ENCODE data around the gene PRR5L.

PRR5L gene

DNA sequence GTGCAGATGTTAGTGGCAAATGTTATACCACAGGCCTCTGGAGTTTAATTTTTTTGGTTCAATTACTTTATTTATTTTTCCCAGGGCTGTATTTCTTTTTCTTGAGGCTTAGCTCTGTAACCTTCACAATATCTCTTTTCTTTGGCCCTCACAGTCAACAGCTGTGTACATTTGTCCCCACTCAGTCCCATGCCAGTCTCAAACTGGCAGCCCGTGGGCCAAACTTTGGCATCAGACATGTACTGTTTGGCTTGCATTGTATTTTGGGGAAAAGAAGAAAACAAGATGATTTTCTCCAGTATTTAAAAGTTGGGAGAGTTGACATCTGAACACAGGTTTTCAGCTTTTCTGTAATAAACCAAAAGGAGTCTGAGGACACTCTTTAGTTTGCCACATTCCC, 87.1 kb downstream of the PRR5L start:
- H3K4me1 ChIP-seq (ENCODE audit: control insufficient read depth in 1 of 2, insufficient read depth in 2 of 2, low read length in 2 of 2) = peaks cover 2 to 3% of the 10 kb centered on the region in 2 donors
- H3K4me3 ChIP-seq (ENCODE audit: low read depth in 1 of 2, low read length in 2 of 2) = no peak overlapping the region
- no peaks in the 10 kb centered on the region for H3K27me3 ChIP-seq (ENCODE audit: low read depth, low read length)
- peaks cover 0 to 5% of the 10 kb centered on the region in 2 donors for H3K36me3 ChIP-seq (ENCODE audit: control insufficient read depth in 1 of 2, insufficient read depth in 2 of 2, low read length in 2 of 2)
- H3K27ac ChIP-seq (ENCODE audit: low read length) = no peak overlapping the region
- H3K9me3 ChIP-seq (ENCODE audit: control insufficient read depth in 1 of 2, low read length in 2 of 2) = no peaks in the 10 kb centered on the region

DNA sequence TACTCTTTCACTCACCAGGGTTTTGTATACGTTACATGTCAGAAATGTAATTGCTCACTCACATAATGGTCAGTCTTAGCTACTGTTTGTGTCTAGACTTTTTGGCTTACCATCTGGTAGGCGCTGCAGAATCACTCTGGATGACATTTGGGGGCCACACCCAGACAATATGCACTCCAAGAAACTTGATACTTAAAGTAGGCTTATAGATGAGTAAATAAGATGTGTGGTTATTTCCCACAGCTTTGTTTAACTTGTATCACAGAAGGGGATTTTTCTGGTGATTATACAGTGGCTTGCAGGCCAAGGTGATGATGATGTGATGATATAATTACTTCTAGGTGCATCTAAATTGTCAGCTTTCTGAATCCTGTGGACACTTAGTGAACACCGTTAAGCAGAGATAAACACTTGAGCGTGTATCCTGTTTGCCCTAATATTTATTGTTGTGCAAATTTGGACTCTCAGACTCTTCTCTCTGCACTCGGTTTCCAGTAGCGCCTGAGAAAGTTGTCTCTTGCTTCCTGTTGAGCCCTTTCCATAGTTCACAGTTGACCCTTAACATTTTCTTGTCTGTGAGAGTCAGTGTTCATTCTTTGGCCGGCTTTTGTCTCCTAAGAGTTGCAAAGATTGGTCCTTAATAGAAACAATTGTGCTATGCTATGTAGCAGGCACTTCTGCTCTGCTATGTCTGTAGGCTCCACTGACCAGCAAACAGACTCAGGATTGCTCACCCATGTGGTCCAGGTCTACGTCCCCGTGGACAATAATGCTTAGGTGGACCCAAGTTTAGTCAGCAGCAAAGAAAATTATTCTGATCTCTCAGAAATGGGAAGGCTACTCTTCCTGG, 89.3 kb downstream of the PRR5L start:
- Histone ChIP-seq H3K4me1 (ENCODE audit: control insufficient read depth in 1 of 2, insufficient read depth in 2 of 2, low read length in 2 of 2) (no peaks in the 10 kb centered on the region), H3K9me3 (ENCODE audit: control insufficient read depth in 1 of 2, low read length in 2 of 2) (no peaks in the 10 kb centered on the region), H3K4me3 (ENCODE audit: low read depth in 1 of 2, low read length in 2 of 2) (no peak overlapping the region), H3K27me3 (ENCODE audit: low read depth, low read length) (no peaks in the 10 kb centered on the region), H3K36me3 (ENCODE audit: control insufficient read depth in 1 of 2, insufficient read depth in 2 of 2, low read length in 2 of 2) (peaks cover 0 to 4% of the 10 kb centered on the region in 2 donors), H3K27ac (ENCODE audit: low read length) (no peak overlapping the region)

DNA sequence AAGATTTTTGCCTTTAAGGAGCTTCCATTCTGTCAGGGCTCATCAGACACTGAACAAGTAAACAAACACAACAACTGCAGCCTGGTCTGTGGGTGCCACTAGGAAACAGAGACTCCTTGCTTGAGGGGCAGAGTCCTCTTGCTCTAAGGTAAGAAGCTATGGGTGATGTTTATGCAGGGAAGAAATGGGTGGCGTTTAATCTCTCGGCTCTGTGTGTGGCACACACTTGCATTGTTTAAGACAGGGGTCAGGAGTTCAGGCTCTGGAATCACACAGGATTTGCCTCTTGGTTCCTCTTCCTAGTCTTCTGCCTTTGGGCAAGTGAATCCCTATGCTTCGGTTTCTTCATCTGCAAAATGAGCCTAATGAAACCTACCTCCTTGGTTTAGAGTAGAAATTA, 90.3 kb downstream of the PRR5L start:
- H3K4me1 ChIP-seq (ENCODE audit: control insufficient read depth in 1 of 2, insufficient read depth in 2 of 2, low read length in 2 of 2) = no peaks in the 10 kb centered on the region
- no peaks in the 10 kb centered on the region for H3K9me3 ChIP-seq (ENCODE audit: control insufficient read depth in 1 of 2, low read length in 2 of 2)
- H3K36me3 ChIP-seq (ENCODE audit: control insufficient read depth in 1 of 2, insufficient read depth in 2 of 2, low read length in 2 of 2) = peaks cover 0 to 2% of the 10 kb centered on the region in 2 donors
- H3K27me3 ChIP-seq (ENCODE audit: low read depth, low read length) = no peaks in the 10 kb centered on the region
- H3K27ac ChIP-seq (ENCODE audit: low read length) = no peak overlapping the region
- no peak overlapping the region for H3K4me3 ChIP-seq (ENCODE audit: low read depth in 1 of 2, low read length in 2 of 2)

DNA sequence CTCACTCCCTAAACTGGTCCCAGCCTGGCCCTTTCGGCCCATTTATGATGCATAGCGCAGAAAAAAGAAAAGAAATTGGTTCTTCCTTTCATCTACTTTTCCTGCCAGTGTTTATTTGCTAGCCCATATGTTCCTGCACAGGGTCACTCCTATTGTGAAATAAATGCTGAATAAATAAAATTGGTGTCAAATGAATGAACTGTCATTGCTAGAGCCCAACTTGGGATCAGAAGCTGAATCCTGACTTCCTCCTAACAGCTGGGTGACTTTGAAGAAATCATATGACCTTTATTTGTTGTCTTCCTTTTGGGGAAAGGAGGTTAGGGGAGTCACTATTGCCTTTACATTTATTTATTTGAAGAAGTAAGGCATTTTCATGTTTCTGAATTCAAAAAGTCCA, 92.0 kb downstream of the PRR5L start:
- Histone ChIP-seq H3K9me3 (ENCODE audit: control insufficient read depth in 1 of 2, low read length in 2 of 2) (no peaks in the 10 kb centered on the region), H3K4me3 (ENCODE audit: low read depth in 1 of 2, low read length in 2 of 2) (no peak overlapping the region), H3K27ac (ENCODE audit: low read length) (no peak overlapping the region), H3K36me3 (ENCODE audit: control insufficient read depth in 1 of 2, insufficient read depth in 2 of 2, low read length in 2 of 2) (no peaks in the 10 kb centered on the region), H3K4me1 (ENCODE audit: control insufficient read depth in 1 of 2, insufficient read depth in 2 of 2, low read length in 2 of 2) (no peaks in the 10 kb centered on the region), H3K27me3 (ENCODE audit: low read depth, low read length) (no peaks in the 10 kb centered on the region)

DNA sequence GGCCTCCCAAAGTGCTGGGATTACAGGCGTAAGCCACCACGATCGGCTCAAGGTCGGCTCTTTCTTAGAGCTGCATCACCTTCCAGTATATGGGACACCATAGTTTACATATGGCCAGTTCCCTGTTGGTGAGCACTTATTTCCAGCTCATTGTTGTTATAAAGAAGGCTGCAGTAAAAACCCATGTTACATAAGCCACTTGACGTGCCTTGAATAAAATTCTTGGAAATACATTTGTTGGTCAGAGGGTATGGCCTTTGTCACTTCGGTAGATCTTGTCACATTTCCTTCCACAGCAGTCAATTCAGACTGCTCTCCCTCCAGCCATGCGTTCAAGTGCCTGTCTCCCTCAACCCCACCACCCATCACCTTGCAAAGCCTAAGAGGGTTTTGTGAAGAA, 92.9 kb downstream of the PRR5L start:
- Histone ChIP-seq H3K36me3 (ENCODE audit: control insufficient read depth in 1 of 2, insufficient read depth in 2 of 2, low read length in 2 of 2) (no peaks in the 10 kb centered on the region), H3K27me3 (ENCODE audit: low read depth, low read length) (no peaks in the 10 kb centered on the region), H3K9me3 (ENCODE audit: control insufficient read depth in 1 of 2, low read length in 2 of 2) (no peaks in the 10 kb centered on the region), H3K27ac (ENCODE audit: low read length) (no peak overlapping the region), H3K4me3 (ENCODE audit: low read depth in 1 of 2, low read length in 2 of 2) (no peak overlapping the region), H3K4me1 (ENCODE audit: control insufficient read depth in 1 of 2, insufficient read depth in 2 of 2, low read length in 2 of 2) (no peaks in the 10 kb centered on the region)

DNA sequence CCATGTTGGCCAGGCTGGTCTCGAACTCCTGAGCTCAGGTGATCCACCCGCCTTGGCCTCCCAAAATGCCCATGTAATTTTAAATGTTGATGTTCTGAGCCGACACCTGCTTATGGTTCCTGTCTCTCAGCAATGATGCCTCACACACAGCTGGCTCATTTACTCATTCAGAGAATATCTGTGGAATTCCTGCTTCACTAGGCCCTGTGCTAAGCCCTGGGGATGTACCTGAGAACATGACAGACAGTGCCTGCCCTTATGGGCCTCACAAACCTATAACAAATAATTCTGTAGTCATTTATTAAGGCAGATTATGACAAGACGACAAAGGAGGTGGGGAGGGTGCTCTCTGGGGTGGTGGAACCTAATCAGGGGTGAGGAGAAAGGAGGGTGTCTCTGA, 93.7 kb downstream of the PRR5L start:
- Histone ChIP-seq H3K27ac (ENCODE audit: low read length) (no peak overlapping the region), H3K4me1 (ENCODE audit: control insufficient read depth in 1 of 2, insufficient read depth in 2 of 2, low read length in 2 of 2) (no peaks in the 10 kb centered on the region), H3K4me3 (ENCODE audit: low read depth in 1 of 2, low read length in 2 of 2) (no peak overlapping the region), H3K27me3 (ENCODE audit: low read depth, low read length) (no peaks in the 10 kb centered on the region), H3K9me3 (ENCODE audit: control insufficient read depth in 1 of 2, low read length in 2 of 2) (no peaks in the 10 kb centered on the region), H3K36me3 (ENCODE audit: control insufficient read depth in 1 of 2, insufficient read depth in 2 of 2, low read length in 2 of 2) (no peaks in the 10 kb centered on the region)

DNA sequence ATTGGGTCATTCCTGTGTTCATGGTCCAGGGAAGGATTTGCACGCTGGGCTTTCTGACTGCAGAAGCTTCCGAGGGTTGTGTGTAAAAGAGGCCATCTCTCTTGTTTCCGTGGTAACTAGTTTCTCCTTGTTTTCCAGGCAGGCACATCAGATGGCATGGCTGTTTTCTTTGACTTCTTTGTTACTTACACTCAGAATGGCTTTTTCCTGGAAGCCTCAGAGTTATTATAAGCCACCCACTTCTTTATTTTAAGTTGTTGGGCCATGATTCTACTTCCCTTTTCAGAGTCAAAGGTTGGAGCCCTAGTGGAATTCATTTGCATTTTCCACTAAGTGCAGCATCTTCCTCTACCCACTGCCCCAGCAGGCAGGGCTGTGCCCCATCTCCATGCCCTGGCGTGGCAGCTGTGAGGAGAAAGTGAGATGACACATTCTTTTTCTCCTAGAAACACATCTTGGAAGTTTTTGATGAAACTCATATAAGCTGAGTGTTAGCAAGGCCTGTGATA, 94.9 kb downstream of the PRR5L start:
- Histone ChIP-seq H3K27me3 (ENCODE audit: low read depth, low read length) (no peaks in the 10 kb centered on the region), H3K9me3 (ENCODE audit: control insufficient read depth in 1 of 2, low read length in 2 of 2) (no peaks in the 10 kb centered on the region), H3K4me3 (ENCODE audit: low read depth in 1 of 2, low read length in 2 of 2) (no peak overlapping the region), H3K36me3 (ENCODE audit: control insufficient read depth in 1 of 2, insufficient read depth in 2 of 2, low read length in 2 of 2) (no peaks in the 10 kb centered on the region), H3K4me1 (ENCODE audit: control insufficient read depth in 1 of 2, insufficient read depth in 2 of 2, low read length in 2 of 2) (no peaks in the 10 kb centered on the region), H3K27ac (ENCODE audit: low read length) (no peak overlapping the region)

DNA sequence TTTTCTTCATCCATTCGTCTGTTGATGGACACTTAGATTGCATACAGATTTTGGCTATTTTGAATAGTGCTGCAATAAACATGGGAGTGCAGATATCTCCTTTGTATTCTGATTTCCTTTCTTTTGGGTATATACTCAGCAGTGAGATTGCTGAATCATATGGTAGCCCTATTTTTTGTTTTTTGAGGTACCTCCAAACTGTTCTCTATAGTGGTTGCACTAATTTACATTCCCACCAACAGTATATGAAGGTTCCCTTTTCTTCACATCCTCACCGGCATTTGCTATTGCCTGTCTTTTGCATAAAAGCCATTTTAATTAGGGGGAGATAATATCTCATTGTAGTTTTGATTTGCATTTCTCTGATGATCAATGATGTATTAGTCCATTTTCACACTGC, 96.1 kb downstream of the PRR5L start:
- no peak overlapping the region for H3K27ac ChIP-seq (ENCODE audit: low read length)
- H3K4me3 ChIP-seq (ENCODE audit: low read depth in 1 of 2, low read length in 2 of 2) = no peak overlapping the region
- no peaks in the 10 kb centered on the region for H3K36me3 ChIP-seq (ENCODE audit: control insufficient read depth in 1 of 2, insufficient read depth in 2 of 2, low read length in 2 of 2)
- no peaks in the 10 kb centered on the region for H3K4me1 ChIP-seq (ENCODE audit: control insufficient read depth in 1 of 2, insufficient read depth in 2 of 2, low read length in 2 of 2)
- H3K27me3 ChIP-seq (ENCODE audit: low read depth, low read length) = no peaks in the 10 kb centered on the region
- no peaks in the 10 kb centered on the region for H3K9me3 ChIP-seq (ENCODE audit: control insufficient read depth in 1 of 2, low read length in 2 of 2)

DNA sequence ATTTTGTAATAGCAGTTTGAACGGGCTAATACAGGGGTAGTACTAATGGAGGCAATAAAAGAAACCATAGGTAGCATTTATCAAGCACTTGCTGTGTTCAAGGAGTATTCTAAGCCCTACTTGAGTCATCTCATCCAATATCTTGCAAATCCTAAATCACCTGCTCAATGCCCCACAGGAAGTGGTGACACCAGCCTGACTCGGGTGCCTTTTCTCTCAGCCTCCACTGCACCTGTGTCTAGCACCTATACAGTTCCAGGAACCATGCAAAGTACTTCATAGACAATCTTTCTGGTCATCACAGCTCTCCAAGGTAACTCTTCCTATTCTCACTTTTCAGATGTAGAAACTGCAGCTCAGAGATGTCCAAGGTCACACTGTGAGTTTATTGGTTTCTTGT, 98.0 kb downstream of the PRR5L start:
- Histone ChIP-seq H3K4me3 (ENCODE audit: low read depth in 1 of 2, low read length in 2 of 2) (no peak overlapping the region), H3K27ac (ENCODE audit: low read length) (no peak overlapping the region), H3K36me3 (ENCODE audit: control insufficient read depth in 1 of 2, insufficient read depth in 2 of 2, low read length in 2 of 2) (no peaks in the 10 kb centered on the region), H3K9me3 (ENCODE audit: control insufficient read depth in 1 of 2, low read length in 2 of 2) (no peaks in the 10 kb centered on the region), H3K4me1 (ENCODE audit: control insufficient read depth in 1 of 2, insufficient read depth in 2 of 2, low read length in 2 of 2) (no peaks in the 10 kb centered on the region), H3K27me3 (ENCODE audit: low read depth, low read length) (no peaks in the 10 kb centered on the region)

DNA sequence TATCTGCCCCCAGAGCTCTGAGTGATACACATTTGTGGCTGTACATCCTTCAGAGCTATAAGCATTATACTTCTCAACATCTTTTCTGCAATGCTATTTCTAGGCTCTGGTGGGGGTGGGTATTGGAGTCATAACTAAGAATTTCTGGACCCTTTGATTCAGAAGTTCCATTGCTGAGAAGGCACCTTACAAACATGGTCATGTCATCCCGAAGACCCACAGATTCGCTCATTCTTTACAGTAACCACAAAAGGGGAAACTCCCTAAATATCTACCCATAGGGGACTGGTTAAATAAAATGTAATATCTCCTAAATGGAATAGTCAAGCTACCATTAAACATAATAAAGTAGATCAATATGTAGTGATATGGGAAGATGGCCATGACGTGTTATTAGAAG, 98.8 kb downstream of the PRR5L start:
- Histone ChIP-seq H3K4me3 (ENCODE audit: low read depth in 1 of 2, low read length in 2 of 2) (no peak overlapping the region), H3K36me3 (ENCODE audit: control insufficient read depth in 1 of 2, insufficient read depth in 2 of 2, low read length in 2 of 2) (no peaks in the 10 kb centered on the region), H3K27me3 (ENCODE audit: low read depth, low read length) (no peaks in the 10 kb centered on the region), H3K9me3 (ENCODE audit: control insufficient read depth in 1 of 2, low read length in 2 of 2) (no peaks in the 10 kb centered on the region), H3K4me1 (ENCODE audit: control insufficient read depth in 1 of 2, insufficient read depth in 2 of 2, low read length in 2 of 2) (no peaks in the 10 kb centered on the region), H3K27ac (ENCODE audit: low read length) (no peak overlapping the region)

DNA sequence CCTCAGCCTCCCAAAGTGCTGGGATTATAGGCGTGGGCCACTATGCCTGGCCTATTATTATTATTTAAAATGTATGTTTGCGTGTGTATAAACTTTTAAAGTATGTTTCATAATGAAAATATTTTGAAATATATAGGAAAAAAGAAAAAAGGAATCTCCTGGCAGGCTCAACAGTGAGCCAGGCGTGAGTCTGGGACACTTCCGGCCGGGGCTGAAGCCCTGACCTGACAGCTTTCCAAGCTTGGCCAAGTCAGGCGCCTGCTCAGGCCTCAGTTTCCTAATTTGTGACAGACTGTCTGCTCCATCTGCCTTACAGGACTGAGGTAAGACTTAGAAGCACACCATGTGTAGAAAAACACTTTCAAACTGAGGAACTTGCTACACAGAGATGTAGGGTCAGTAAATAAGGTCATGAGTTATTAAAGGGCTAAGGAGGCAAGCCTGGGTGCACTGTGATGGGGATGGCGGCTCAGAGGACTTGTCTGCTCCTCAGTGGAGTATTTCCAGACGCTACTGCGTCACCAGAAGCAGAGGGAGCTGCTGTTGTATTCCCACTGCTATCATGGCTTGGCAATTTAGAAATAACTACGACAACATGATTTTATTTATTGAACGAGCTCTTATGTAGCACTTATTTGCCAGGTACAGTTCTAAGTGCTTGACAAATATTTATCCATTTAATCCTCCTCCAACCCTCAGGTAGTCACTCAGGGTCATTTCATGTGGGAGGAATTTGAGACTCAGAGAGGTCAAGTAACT, 100.1 kb downstream of the PRR5L start:
- Histone ChIP-seq H3K27ac (ENCODE audit: low read length) (no peak overlapping the region), H3K9me3 (ENCODE audit: control insufficient read depth in 1 of 2, low read length in 2 of 2) (no peaks in the 10 kb centered on the region), H3K4me3 (ENCODE audit: low read depth in 1 of 2, low read length in 2 of 2) (no peak overlapping the region), H3K36me3 (ENCODE audit: control insufficient read depth in 1 of 2, insufficient read depth in 2 of 2, low read length in 2 of 2) (no peaks in the 10 kb centered on the region), H3K4me1 (ENCODE audit: control insufficient read depth in 1 of 2, insufficient read depth in 2 of 2, low read length in 2 of 2) (no peaks in the 10 kb centered on the region), H3K27me3 (ENCODE audit: low read depth, low read length) (no peaks in the 10 kb centered on the region)

Measured in muscle layer of duodenum (tissue), 2 donors.